ENCODE measurements around the gene PNCK.

PNCK gene

GRCh38 chrX:153640045-153640686 lies 33.4 kb downstream of the PNCK start:
- H3K4me3 ChIP-seq (ENCODE audit: low read depth, low read length) = no peak overlapping the region
- no peak for TF ChIP-seq CTCF (IDR thresholded peaks at IDR 0.05; ENCODE audit: borderline replicate concordance, insufficient read depth, low read depth, low read length)

- no peak for TF ChIP-seq CTCF (IDR thresholded peaks at IDR 0.05; ENCODE audit: borderline replicate concordance, insufficient read depth, low read depth, low read length)
- H3K4me3 ChIP-seq (ENCODE audit: low read depth, low read length) = no peak overlapping the region
These were observed 34.2 kb downstream of the PNCK start for GRCh38 chrX:153639177-153640044.

GRCh38 chrX:153638436-153639176 lies 35.0 kb downstream of the PNCK start:
- no peak overlapping the region for H3K4me3 ChIP-seq (ENCODE audit: low read depth, low read length)
- no peak for TF ChIP-seq CTCF (IDR thresholded peaks at IDR 0.05; ENCODE audit: borderline replicate concordance, insufficient read depth, low read depth, low read length)

GRCh38 chrX:153638041-153638371 lies 35.6 kb downstream of the PNCK start:
- H3K4me3 ChIP-seq (ENCODE audit: low read depth, low read length) = no peak overlapping the region
- TF ChIP-seq CTCF (IDR thresholded peaks at IDR 0.05; ENCODE audit: borderline replicate concordance, insufficient read depth, low read depth, low read length) = no peak

GRCh38 chrX:153637121-153638040 lies 36.2 kb downstream of the PNCK start:
- H3K4me3 ChIP-seq (ENCODE audit: low read depth, low read length) = no peak overlapping the region
- TF ChIP-seq CTCF (IDR thresholded peaks at IDR 0.05; ENCODE audit: borderline replicate concordance, insufficient read depth, low read depth, low read length) = no peak

- H3K4me3 ChIP-seq (ENCODE audit: low read depth, low read length) = no peak overlapping the region
- no peak for TF ChIP-seq CTCF (IDR thresholded peaks at IDR 0.05; ENCODE audit: borderline replicate concordance, insufficient read depth, low read depth, low read length)
These were observed 36.9 kb downstream of the PNCK start for GRCh38 chrX:153636716-153637115.

Data from GM12875 (cell line).